Measurements from ENCODE around the gene GTPBP3. TPM values are rescaled to one million over a fixed set of nuclear protein-coding genes. Genes with fewer than 3 reads are reported as not detected.

GTPBP3 gene
- total and polyA plus RNA-seq, 2 of the 13 experiments (the other 11 are each of a cell fraction or from before 2014, with no cell fraction given): 17.5 to 30.0 TPM

DNA sequence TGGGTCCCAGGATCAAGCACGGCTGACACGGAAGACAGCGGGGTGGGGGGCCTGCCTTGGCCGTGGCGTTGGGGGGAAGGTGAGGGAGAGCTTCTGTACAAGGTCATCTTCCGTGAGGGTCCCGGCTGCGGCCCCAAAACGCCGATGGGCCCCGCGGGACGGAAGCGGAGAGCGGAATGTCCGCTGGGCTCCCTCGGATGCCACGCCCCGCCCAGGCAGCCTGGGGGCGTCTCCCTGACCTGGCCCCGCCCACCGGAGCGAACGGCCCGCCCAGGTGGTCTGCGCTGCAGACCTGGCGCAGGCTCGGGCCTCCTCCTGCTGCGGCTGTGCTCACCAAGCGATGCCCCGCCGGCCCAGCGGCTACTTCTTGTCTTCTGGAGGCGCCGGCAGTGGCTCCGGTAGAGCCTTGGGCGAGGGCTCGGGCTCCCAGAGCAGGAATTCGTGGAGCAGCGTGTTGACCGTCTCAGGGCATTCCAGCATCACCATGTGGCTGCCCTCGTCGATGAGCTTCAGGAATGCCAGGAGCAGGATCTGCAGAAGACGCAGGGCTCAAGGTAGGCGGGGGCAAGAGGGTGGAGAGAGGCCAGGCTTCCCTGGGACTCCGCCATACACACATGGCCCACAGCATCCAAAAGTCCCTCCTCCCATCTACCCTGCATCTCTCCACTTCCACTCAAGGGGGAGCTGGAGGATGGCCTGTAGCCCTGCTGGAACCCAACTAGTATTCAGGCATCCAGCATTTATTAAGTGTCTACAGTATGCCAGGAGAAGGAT, 44.9 kb upstream of the GTPBP3 start (continued):
- TF ChIP-seq, protein P1, sequence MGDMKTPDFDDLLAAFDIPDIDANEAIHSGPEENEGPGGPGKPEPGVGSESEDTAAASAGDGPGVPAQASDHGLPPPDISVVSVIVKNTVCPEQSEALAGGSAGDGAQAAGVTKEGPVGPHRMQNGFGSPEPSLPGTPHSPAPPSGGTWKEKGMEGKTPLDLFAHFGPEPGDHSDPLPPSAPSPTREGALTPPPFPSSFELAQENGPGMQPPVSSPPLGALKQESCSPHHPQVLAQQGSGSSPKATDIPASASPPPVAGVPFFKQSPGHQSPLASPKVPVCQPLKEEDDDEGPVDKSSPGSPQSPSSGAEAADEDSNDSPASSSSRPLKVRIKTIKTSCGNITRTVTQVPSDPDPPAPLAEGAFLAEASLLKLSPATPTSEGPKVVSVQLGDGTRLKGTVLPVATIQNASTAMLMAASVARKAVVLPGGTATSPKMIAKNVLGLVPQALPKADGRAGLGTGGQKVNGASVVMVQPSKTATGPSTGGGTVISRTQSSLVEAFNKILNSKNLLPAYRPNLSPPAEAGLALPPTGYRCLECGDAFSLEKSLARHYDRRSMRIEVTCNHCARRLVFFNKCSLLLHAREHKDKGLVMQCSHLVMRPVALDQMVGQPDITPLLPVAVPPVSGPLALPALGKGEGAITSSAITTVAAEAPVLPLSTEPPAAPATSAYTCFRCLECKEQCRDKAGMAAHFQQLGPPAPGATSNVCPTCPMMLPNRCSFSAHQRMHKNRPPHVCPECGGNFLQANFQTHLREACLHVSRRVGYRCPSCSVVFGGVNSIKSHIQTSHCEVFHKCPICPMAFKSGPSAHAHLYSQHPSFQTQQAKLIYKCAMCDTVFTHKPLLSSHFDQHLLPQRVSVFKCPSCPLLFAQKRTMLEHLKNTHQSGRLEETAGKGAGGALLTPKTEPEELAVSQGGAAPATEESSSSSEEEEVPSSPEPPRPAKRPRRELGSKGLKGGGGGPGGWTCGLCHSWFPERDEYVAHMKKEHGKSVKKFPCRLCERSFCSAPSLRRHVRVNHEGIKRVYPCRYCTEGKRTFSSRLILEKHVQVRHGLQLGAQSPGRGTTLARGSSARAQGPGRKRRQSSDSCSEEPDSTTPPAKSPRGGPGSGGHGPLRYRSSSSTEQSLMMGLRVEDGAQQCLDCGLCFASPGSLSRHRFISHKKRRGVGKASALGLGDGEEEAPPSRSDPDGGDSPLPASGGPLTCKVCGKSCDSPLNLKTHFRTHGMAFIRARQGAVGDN (CRISPR knock-in tag; IDR thresholded peaks at IDR 0.05): peak; percentile 20; the same call in 1 of the 2 replicates
- TF ChIP-seq, protein P2, sequence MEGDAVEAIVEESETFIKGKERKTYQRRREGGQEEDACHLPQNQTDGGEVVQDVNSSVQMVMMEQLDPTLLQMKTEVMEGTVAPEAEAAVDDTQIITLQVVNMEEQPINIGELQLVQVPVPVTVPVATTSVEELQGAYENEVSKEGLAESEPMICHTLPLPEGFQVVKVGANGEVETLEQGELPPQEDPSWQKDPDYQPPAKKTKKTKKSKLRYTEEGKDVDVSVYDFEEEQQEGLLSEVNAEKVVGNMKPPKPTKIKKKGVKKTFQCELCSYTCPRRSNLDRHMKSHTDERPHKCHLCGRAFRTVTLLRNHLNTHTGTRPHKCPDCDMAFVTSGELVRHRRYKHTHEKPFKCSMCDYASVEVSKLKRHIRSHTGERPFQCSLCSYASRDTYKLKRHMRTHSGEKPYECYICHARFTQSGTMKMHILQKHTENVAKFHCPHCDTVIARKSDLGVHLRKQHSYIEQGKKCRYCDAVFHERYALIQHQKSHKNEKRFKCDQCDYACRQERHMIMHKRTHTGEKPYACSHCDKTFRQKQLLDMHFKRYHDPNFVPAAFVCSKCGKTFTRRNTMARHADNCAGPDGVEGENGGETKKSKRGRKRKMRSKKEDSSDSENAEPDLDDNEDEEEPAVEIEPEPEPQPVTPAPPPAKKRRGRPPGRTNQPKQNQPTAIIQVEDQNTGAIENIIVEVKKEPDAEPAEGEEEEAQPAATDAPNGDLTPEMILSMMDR (CRISPR knock-in tag; IDR thresholded peaks at IDR 0.05): peak; percentile 71
- TF ChIP-seq BRD4 (CRISPR knock-in tag; IDR thresholded peaks at IDR 0.05): no peak

DNA sequence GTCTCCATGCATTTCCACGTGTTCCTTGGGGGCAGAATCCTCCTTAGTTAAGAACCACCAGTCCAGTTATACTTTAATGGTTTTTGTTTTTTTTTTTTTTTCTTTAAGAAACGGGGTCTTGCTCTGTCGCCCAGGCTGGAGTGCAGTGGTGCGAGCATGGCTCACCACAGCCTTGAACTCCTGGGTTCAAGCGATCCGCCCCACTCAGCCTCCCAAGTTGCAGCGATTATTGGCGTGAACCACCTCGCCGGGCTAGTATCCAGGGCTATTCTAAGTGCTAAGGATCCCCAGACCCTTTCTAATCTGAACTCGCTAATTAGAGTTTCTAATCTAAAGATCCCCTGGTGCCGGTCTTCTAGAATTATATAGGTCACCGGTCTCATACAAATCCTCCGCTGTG, 43.7 kb upstream of the GTPBP3 start:
- Histone ChIP-seq H3K4me3 (replicated peaks in 1 of 3; ENCODE audit: insufficient read depth in 1 of 3, low read depth in 2 of 3, low read length in 3 of 3) (no peak overlapping the region), H3K27me3 (ENCODE audit: control insufficient read depth in 1 of 2, insufficient read depth in 2 of 2, low read length in 2 of 2) (no peaks in the 10 kb centered on the region), H3K9me3 (ENCODE audit: low read length) (peaks cover 5% of the 10 kb centered on the region), H4K20me1 (ENCODE audit: insufficient read depth, low read length) (no peaks in the 10 kb centered on the region), H3K9ac (ENCODE audit: insufficient read depth, low read depth, low read length) (no peak overlapping the region), H3K4me2 (ENCODE audit: low read depth, low read length) (no peak overlapping the region), H3K79me2 (ENCODE audit: insufficient read depth, low read length) (no peaks in the 10 kb centered on the region), H3K27ac (ENCODE audit: extremely low read length, insufficient read depth, low read length) (no peak overlapping the region), H3K4me1 (ENCODE audit: insufficient read depth, low read length) (no peaks in the 10 kb centered on the region), H3K36me3 (replicated peaks in 1 of 2; ENCODE audit: control insufficient read depth in 1 of 2, insufficient read depth in 2 of 2, low read length in 2 of 2) (peaks cover 0 to 6% of the 10 kb centered on the region in 2 experiments; a peak in 1 of 5 replicates), H2AFZ (ENCODE audit: low read length) (no peak overlapping the region)
- POLR2A ChIA-PET: no interaction called here
- 97% methylated on average over 14 of the region's 14 CpGs for WGBS (ENCODE audit: low lambda C conversion rate)
- no peak for ATAC-seq
- in situ Hi-C loops (cut with HindIII; ENCODE audit: extremely low pct_ligation_motif_present, low pct_unique_long_range_greater_than_20kb) (no loop called here), intact Hi-C loops (cut with micrococcal nuclease; ENCODE audit: unreplicated experiment) (no loop called here)
- DNase-seq (ENCODE audit: low spot score): no peak
- TF ChIP-seq KAT2B (IDR thresholded peaks at IDR 0.05; ENCODE audit: borderline replicate concordance, low read depth, low read length) (no peak), FOXM1 (CRISPR knock-in tag; IDR thresholded peaks at IDR 0.05) (no peak), STAG1 (CRISPR knock-in tag; IDR thresholded peaks at IDR 0.05) (no peak)
- TF ChIP-seq, protein P3, sequence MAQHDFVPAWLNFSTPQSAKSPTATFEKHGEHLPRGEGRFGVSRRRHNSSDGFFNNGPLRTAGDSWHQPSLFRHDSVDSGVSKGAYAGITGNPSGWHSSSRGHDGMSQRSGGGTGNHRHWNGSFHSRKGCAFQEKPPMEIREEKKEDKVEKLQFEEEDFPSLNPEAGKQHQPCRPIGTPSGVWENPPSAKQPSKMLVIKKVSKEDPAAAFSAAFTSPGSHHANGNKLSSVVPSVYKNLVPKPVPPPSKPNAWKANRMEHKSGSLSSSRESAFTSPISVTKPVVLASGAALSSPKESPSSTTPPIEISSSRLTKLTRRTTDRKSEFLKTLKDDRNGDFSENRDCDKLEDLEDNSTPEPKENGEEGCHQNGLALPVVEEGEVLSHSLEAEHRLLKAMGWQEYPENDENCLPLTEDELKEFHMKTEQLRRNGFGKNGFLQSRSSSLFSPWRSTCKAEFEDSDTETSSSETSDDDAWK (CRISPR knock-in tag; IDR thresholded peaks at IDR 0.05): no peak
- no peak for FAIRE-seq
- BruUV-seq (replicated peaks): no TSS peak
- CTCF ChIA-PET (ENCODE audit: low intra/inter-chr PET ratio, low total read pairs): interaction anchor here (0.6 kb wide), 1 partner anchor 90 kb away, joined by 3 read pairs; no protein-coding TSS in a partner anchor
